GM19099 (cell line): ENCODE measurements around the gene AK5.

ENCODE experiments used
- POLR2A ChIP-seq: IDR thresholded peaks from 3 replicates; pipeline ENCODE4 v1.6.1; 2011; ENCODE audit warnings: low read depth; ENCODE audit not compliant: insufficient read length; ENCODE audit errors: extremely low read depth

The AK5 gene

DNA sequence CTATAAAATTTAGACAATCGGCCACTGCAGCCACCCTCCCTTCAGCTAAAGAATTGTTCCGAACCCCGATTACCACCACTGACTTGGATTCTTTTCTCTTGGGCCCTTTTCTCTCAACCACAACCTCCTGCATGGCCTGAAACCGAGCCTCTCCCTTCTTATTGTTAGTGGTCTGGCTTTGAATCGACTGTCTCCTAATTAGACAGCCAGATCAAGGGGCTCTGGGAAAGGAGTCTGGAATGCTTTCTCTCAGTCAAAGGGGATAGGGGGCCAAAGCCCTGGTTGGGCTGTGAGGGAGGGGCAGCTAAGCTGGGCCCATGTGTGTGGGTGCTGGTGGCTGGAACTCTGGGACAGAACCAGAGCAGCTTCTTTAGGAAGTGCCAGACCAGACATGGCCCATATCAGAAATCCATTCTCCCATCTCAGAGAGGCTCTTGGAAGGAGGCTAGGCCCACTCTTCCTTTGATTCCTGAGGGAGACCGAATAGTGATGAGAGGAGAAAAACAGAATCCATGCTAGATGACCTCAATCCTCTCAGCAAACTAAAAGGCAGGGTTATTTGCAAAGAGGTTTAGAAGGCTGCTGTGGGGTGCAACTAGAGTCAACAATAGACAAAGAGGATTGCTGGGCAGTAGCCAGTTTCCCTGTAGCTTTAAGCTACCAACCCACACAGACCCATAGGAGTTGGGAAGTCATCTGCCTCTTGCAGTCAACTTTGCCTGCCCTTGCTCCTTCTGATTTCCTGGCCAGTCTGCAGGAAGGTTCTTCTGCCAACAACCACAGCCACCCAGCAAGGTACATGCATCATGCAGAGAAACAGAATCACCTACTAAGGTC lies 117.6 kb downstream of the AK5 start:
- TF ChIP-seq POLR2A = no peak

DNA sequence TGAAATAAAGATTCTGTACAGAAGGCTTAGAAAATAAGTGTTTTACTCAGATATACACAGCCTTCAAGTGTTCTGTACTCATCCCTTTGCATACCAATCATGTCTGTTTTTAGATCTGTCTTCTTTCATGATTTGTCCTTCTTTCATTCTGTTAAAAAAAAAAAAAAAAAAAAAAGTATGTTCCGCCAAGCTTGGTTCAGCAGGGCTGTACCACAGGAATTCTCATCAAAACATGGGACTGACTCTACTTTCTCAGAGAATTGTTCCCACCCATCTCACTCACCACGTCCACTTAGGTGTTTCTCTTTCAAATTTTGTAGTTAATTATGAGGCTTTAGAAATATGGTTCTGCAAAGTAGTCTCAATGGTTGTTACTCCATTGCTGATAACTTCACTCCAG lies 119.0 kb downstream of the AK5 start:
- no peak for TF ChIP-seq POLR2A

DNA sequence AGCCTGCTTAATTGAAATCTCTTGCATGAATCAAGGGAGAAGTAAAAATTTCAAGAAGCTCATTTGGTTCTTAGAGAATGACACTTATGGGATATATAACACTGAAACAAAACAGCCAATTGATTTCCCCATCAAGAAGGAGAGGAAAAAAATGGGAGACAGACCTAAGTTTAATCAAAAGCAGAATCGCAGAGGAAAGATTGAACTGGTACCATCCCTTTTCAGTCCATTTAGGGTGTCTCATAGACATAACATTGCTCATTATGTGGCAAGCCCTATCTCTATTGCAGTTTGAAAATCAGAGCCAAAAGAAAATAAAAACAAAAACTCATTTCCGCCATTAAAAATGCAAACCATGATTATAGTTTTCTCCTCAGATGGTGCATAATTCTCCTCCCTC lies 119.6 kb downstream of the AK5 start:
- TF ChIP-seq POLR2A = no peak

DNA sequence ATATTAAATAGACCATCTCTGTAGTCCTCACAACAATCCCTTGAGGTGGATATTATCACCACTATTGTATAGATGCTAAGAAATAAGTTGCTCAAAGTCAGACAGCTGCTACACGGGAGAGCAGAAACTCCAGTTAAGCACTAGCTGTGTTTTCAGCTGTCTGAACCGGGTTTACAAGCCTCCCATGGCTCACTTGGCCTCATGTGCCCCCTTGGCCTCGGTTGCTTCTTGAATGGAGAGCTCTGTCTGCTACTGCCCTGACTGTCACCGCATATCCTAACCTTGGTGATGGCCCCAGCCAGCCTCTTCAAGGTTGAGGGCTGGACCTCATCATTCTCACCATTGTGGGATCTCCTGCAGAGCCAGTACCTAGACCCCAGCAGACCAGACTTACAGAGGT lies 123.4 kb downstream of the AK5 start:
- no peak for TF ChIP-seq POLR2A

DNA sequence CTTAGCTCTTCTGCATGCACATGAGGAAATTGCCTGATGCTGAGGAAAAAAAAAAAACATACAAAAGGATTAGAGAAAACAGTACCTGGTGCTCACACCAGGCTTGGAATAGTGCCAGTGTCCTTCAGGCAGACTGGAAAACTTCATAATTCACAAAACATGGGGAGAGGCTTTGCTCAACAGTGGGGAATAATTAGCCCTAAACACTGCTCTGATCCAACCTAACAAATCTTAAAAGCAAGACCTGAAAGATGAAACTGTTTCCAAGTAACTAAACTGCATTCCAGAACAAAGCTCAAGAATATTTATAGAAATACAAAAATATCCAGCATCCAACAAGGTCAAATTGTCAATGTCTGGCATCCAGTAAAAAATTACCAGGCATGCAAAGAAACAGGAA lies 124.8 kb downstream of the AK5 start:
- no peak for TF ChIP-seq POLR2A

DNA sequence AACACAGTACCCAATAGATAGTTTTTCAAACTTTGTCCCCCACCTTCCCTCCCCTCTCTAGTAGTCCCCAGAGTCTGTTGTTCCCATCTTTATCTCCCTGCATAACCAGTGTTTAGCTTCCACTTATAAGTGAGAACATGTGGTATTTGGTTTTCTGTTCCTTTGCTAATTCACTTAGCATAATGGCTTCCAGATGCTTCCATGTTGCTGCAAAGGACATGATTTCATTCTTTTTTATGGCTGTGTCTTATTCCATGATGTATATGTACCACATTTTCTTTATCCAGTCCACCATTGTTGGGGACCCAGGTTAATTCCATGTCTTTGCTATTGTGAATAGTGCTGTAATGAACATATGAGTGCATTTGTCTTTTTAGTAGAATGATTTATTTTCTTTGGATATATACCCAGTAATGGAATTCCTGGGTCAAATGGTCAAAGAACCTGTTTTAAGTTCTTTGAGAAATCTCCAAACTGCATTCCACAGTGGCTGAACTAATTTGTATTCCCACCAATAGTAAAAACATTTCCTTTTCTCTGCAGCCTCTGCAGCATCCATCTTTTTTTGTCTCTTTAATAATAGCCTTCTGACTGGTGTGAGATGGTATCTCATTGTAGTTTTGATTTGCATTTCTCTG lies 126.0 kb downstream of the AK5 start:
- TF ChIP-seq POLR2A = no peak

DNA sequence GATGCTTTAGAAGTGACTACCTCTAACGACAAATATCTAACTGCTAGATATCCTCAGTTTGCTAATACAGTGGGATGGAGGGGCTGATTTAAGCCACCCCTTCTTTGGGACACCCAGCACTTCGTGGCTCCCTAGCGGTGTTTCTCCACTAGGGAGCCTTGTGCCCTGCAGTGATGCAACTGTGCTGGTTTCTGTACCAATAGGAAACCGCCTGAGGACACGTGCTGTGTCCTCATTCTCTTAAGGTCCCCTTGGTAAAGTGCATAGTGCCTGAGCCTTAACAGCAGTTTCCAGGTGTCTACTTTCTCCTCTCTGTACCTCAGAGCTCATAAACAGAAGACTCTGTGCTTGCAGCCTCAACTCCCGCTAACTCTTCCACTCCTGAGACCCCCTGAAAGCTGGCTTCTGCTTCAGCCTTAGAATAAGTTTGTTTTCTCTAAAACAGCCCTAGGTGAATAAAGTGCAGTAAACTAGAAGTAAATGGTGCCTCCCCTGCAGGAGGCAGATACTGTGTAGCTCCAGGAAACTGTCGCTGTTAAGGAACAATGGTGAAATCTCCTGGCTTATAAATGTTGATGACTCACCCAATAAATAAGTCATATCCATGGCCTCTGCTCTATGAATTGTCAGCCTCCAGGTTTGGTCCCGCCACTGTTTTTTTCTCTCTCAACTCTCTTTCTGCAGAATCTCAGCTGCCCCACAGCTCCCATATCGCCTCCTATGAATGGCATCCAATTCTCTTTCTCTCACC lies 130.4 kb downstream of the AK5 start:
- no peak for TF ChIP-seq POLR2A

DNA sequence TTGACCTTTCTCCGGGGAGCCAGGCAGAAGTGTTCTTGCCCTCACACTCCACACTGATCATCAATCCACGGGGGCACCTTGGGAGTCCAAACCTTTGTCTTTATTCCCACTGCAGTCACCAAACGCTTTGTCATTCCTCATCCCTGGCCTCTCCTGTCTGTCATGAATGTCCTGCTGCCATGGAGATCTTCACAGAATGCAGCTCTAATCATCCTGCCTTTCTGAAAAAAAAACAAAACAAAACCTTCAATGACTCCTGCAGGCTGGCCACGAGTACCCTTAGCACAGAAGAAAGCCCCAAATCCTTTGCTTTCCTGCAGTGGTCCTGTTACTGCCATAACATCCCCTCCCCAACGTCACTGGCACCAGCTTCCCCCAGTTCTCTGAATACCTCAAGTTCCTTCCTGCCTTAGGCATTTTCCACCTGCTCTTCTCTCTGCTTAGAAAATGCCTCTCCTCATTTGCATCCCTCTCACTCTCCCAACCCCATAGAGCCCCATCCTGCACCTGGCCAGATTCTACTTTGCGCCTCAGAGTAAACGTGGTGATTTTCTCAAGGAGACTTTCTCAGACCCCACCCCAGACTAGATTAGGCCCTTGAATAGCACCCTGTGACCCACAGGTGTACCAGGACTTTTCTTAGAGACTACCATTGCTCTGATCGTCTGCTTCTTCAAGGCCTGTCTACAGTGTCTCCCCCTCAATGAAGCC lies 131.2 kb downstream of the AK5 start:
- TF ChIP-seq POLR2A = no peak

DNA sequence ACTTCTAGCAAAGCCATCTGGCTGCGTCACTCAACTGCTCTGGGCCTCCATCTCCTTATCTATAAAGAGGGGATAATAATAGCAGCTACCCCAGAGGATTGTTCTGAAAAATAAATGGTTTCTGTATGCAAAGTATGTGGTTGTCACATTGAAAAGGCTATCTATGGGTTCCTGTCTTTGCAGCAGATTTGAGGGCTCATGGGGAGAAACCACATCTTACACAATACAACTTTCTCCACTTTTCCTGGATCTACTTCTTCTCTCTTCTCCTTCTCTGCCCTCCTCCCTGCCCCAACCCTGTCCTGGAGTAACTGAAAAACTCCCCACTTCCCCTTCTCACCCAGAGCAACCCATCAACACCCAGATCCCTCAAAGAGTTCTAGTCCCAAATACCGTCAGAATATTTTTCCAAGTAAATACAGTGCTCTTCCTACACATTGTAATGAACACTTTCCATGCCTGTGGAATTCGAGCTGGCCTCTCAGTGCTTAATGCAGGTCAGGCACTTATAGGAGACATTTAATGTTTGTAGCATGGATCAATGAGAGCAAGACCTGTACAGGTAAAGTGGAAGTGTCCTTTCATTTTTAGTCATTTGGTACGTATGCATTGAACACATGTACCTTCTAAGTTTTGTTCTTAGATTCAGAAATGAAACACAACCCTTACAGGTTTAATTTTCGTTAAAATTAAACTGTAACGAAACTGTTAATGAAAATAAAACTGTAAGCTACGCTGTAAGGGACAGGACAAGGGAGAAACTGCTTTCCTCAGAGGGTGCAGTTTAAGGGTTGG lies 131.9 kb downstream of the AK5 start:
- no peak for TF ChIP-seq POLR2A

DNA sequence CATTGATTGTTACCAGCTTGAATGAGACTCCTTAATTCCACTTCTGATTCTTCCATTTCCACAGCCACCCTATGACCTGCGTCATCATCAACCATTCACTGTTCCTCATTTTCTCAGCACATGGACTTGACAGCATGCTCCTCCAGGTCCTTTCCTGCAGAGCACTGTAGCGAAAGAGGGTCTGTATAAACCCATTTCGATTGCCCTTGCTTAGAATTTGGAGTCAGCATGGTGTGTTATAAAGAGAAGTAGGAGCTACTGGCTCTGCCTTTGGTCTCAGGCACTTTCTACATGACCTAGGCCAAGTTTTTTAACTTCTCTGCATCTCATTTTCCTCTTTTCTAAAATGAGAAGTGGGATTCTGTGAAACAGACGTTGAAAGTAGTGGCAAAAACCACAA lies 133.8 kb downstream of the AK5 start:
- TF ChIP-seq POLR2A = no peak

DNA sequence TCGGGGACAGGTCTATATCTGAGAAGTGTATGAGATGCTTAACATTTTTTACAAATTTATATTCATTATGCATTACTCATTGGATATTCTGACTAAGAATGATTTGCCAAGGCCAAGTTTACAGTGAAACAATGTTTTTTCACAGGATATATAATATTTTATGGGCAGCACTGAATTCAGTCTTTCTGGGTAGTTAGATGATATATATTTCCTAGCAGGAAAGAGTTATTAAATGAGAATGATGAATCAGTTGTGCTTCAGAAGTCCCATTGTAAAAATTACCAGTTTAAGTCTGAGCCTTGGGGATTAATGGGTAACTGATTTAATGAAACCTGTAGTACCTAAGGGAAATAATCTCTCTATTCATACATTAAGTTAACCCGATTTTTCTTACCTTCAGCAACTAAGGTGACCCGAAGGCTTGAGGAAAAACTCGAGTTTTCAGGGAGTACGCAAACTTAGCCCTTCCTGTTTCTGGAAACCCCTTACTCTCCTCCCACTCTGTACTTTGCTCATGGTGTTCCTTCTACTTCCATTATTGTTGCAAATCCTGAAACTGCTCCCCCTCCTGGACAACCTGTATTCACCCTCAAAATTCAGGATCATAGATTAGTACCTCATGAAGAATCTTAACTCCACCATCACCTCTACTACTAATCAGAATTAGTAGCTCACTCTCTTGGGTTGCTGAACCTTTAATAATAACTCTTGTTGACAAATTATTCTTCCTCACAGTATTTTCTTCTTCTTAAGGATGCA lies 135.1 kb downstream of the AK5 start:
- no peak for TF ChIP-seq POLR2A

DNA sequence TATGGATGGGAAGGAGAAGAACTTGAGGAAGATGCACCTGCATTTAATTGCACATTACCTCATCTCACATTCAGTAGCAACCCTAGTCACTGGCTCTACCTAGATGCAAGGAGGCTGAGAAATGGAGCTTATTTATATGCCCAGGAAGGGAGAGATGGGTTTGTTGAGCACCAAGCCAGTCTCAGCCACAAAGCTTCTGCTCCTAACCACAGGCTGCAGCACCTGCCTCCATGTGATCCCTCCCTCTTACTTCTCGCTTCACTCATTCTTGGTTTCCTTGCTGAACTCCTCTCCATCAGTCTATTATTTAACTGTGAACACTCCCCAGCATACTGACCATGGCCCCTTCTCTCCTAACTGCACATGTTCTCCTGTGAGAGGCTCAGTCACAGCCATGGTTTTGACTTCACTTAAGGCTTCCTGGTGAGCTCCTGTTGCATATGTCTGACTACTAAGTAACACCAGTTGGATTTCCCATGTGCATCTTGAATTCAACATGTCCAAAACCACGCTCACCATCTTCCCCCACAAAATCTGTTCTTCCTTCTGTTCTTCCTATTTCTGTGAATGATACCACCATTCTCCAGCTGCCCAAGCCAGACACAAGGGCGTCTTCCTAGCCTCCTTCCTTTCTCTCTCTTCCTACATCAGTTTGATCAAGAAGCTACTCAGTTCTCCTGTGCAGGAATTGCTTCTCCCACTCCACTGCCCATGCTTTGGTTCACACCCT lies 139.8 kb downstream of the AK5 start:
- TF ChIP-seq POLR2A = no peak

DNA sequence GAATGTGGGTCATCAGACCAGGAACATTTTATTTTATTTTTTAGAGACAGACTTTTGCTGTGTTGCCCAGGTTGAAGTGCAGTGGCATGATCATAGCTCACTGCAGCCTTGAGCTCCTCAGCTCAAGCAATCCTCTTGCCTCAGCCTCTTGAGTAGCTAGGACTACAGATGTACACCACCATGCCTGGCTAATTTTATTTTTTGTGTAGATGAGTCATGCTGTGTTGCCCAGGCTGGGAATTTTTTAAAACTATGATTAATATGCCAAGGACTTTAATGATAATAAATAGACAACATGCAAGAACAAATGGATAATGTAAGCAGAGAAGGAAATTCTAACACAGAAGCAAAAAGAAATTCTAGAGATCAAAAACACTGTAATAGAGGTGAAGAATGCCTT lies 142.4 kb downstream of the AK5 start:
- TF ChIP-seq POLR2A = no peak
